CD14-positive monocyte (primary cell): Measurements from ENCODE around the gene CUL4B. TPM values are rescaled to one million over a fixed set of nuclear protein-coding genes. Genes with fewer than 3 reads are reported as not detected.

Source experiments
- DNase-seq, 3 donors: peaks; one replicate each; pipeline ENCODE4 v3.0.0-alpha.2; 2011 to 2022
- H2AFZ ChIP-seq: 2 replicates; pipeline ENCODE4 v1.6.0; 2012; ENCODE audit warnings: mild to moderate bottlenecking, low read depth, low read length, inconsistent platforms; ENCODE audit not compliant: insufficient read depth, poor library complexity, severe bottlenecking
- H3K27ac ChIP-seq, 2 donors: 1 replicate in 1 of 2; 2 replicates in 1 of 2; pipeline ENCODE4 v1.5.1; 2012 to 2013; ENCODE audit warnings: low read length in 2 of 2, control low read depth in 1 of 2, inconsistent platforms in 1 of 2, low read depth in 1 of 2, mild to moderate bottlenecking in 1 of 2
- H3K27me3 ChIP-seq, 2 donors: one replicate each; pipeline versions ENCODE4 v1.6.0 to v1.6.1; 2011 to 2013; ENCODE audit warnings: low read length in 2 of 2; ENCODE audit not compliant: control insufficient read depth in 2 of 2, insufficient read depth in 2 of 2
- H3K36me3 ChIP-seq, 2 donors: replicated peaks in 1 of 2; 1 replicate in 1 of 2; 2 replicates in 1 of 2; pipeline versions ENCODE4 v1.5.1 to v1.6.1; 2012 to 2013; ENCODE audit warnings: low read length in 2 of 2, control low read depth in 1 of 2, inconsistent platforms in 1 of 2, mild to moderate bottlenecking in 1 of 2; ENCODE audit not compliant: insufficient read depth in 2 of 2, control insufficient read depth in 1 of 2
- H3K4me1 ChIP-seq, 2 donors: 1 replicate in 1 of 2; 2 replicates in 1 of 2; pipeline versions ENCODE4 v1.5.1 to v1.6.1; 2012 to 2013; ENCODE audit warnings: low read length in 2 of 2, control low read depth in 1 of 2, inconsistent platforms in 1 of 2, mild to moderate bottlenecking in 1 of 2, moderate library complexity in 1 of 2; ENCODE audit not compliant: insufficient read depth in 2 of 2, control insufficient read depth in 1 of 2
- H3K4me2 ChIP-seq: replicated peaks from 2 replicates; pipeline ENCODE3; 2012; ENCODE audit warnings: low read length, moderate library complexity, mild to moderate bottlenecking; ENCODE audit not compliant: poor library complexity, severe bottlenecking; ENCODE audit errors: extremely low read depth
- H3K4me3 ChIP-seq, 3 experiments: fragments of 200-600 bp in 1 of 3; sonication (generic) in 1 of 3; replicated peaks in 1 of 3; 1 replicate in 2 of 3; 2 replicates in 1 of 3; pipeline ENCODE4 v1.5.1; 2011 to 2013; ENCODE audit warnings: low read length in 3 of 3, mild to moderate bottlenecking in 3 of 3, control low read depth in 2 of 3, low read depth in 2 of 3, inconsistent platforms in 1 of 3, moderate library complexity in 1 of 3
- H3K79me2 ChIP-seq: 2 replicates; pipeline ENCODE4 v1.6.0; 2012; ENCODE audit warnings: mild to moderate bottlenecking, control low read depth, inconsistent platforms, low read length, moderate library complexity; ENCODE audit not compliant: insufficient read depth
- H3K9ac ChIP-seq: 2 replicates; pipeline ENCODE4 v1.6.0; 2017; ENCODE audit warnings: low read length, mild to moderate bottlenecking; ENCODE audit not compliant: insufficient read depth, poor library complexity, severe bottlenecking
- H3K9me3 ChIP-seq, 2 donors: replicated peaks in 1 of 2; 1 replicate in 1 of 2; 2 replicates in 1 of 2; pipeline versions ENCODE4 v1.5.1 to v1.6.1; 2012 to 2013; ENCODE audit warnings: low read length in 2 of 2, control low read depth in 1 of 2; ENCODE audit not compliant: control insufficient read depth in 1 of 2, insufficient read depth in 1 of 2
- H4K20me1 ChIP-seq: 2 replicates; pipeline ENCODE4 v1.6.0; 2012; ENCODE audit warnings: mild to moderate bottlenecking, low read length, control low read depth, moderate library complexity; ENCODE audit not compliant: insufficient read depth
- H3K27ac Mint-ChIP-seq, 7 donors: one replicate each; pipeline ENCODE4 v1.8.0; 2020; ENCODE audit warnings: mild to moderate bottlenecking in 7 of 7, mixed read lengths in 7 of 7, moderate library complexity in 6 of 7, inconsistent platforms in 2 of 7
- H3K27me3 Mint-ChIP-seq, 3 donors: one replicate each; pipeline ENCODE4 v1.8.0; 2021 to 2022; ENCODE audit warnings: low read depth in 3 of 3, mild to moderate bottlenecking in 3 of 3, mixed read lengths in 3 of 3, moderate library complexity in 3 of 3, inconsistent platforms in 1 of 3
- H3K36me3 Mint-ChIP-seq, 2 donors: one replicate each; pipeline ENCODE4 v1.8.0; 2020; ENCODE audit warnings: mixed read lengths in 2 of 2, inconsistent platforms in 1 of 2, mild to moderate bottlenecking in 1 of 2
- H3K4me1 Mint-ChIP-seq: one replicate; pipeline ENCODE4 v1.8.0; 2020; ENCODE audit warnings: mild to moderate bottlenecking, mixed read lengths
- H3K4me3 Mint-ChIP-seq, 2 donors: one replicate each; pipeline ENCODE4 v1.8.0; 2020; ENCODE audit warnings: mild to moderate bottlenecking in 2 of 2, mixed read lengths in 2 of 2, moderate library complexity in 1 of 2
- H3K9me3 Mint-ChIP-seq, 7 donors: one replicate each; pipeline ENCODE4 v1.8.0; 2020 to 2022; ENCODE audit warnings: mixed read lengths in 7 of 7, mild to moderate bottlenecking in 6 of 7, moderate library complexity in 6 of 7, inconsistent platforms in 2 of 7
- WGBS: methylation state at CpG from one replicate; pipeline ENCODE4 v1.1.5; 2013; ENCODE audit warnings: missing lambda C conversion rate; ENCODE audit not compliant: insufficient coverage; 5-methylcytosine and 5-hydroxymethylcytosine counted together
- intact Hi-C, 2 donors: fragments of 100-400 bp; cut with micrococcal nuclease; formaldehyde crosslinking; loops; one replicate each; pipeline versions ENCODE4 v1.15.0 to v1.15.1; 2023
- polyA plus RNA-seq, 3 donors: library from polyadenylated mRNA; depleted of rRNA in 1 of 3; unstranded in 2 of 3; stranded (reverse) in 1 of 3; fragments of 300-500 nt in 2 of 3; fragments of >200 nt in 1 of 3; fragmentation: Illumina TruSeq in 2 of 3; gene quantifications; 1 replicate in 2 of 3; 2 replicates in 1 of 3; pipeline ENCODE4 v1.2.3, GENCODE V29; 2012 to 2021
- TF ChIP-seq, protein P1 (sequence below): fragments of 200-600 bp; IDR thresholded peaks from one replicate; pipeline ENCODE4 v1.8.0; 2022; ENCODE audit warnings: antibody characterized with exemption, mild to moderate bottlenecking

CUL4B gene
- polyA plus RNA-seq, 3 donors = 13.3 to 16.9 (median 15.6) TPM

DNA sequence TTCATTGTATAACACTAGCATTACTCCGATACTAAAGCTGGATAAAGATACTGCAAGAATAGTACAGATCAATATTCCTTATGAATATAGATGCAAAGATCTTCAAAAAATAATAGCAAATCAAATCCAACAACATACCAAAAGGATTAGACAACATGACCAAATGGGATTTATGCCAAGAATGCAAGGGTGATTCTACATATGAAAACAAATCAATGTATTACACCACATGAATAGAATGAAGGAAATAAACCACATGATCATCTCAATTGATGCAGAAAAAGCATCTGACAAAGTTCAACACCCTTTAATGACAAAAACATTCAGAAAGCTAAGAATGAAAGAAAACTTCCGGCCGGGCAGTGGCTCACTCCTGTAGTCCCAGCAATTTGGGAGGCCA, 42.8 kb downstream of the CUL4B start:
- intact Hi-C loops = no loop called here
- no peak overlapping the region for H3K4me2 ChIP-seq

DNA sequence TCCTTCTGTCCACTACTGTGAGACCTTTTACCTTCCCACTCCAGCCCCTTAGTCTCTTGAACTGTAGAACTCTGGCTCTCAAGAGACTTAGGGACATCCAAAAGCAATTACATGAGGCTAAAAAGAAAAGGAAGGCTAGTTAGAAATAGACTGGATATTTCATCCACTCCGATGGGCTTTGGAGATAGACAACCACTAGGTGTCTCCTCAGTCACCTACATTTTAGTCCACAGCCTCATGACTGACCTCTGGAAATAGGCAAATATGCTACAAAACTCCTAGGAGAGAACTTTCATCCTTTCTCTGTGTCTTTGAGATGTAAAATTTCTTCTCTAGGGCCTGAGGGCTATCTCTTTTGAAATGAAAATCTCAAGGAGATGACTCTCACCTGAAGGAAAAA, 46.5 kb downstream of the CUL4B start:
- H3K9me3 Mint-ChIP-seq = no peaks in the 10 kb centered on the region

More for the DNA sequence above, 42.8 kb downstream of the CUL4B start:
- no peak for DNase-seq
- no peaks in the 10 kb centered on the region for H3K79me2 ChIP-seq
- TF ChIP-seq, protein P1, sequence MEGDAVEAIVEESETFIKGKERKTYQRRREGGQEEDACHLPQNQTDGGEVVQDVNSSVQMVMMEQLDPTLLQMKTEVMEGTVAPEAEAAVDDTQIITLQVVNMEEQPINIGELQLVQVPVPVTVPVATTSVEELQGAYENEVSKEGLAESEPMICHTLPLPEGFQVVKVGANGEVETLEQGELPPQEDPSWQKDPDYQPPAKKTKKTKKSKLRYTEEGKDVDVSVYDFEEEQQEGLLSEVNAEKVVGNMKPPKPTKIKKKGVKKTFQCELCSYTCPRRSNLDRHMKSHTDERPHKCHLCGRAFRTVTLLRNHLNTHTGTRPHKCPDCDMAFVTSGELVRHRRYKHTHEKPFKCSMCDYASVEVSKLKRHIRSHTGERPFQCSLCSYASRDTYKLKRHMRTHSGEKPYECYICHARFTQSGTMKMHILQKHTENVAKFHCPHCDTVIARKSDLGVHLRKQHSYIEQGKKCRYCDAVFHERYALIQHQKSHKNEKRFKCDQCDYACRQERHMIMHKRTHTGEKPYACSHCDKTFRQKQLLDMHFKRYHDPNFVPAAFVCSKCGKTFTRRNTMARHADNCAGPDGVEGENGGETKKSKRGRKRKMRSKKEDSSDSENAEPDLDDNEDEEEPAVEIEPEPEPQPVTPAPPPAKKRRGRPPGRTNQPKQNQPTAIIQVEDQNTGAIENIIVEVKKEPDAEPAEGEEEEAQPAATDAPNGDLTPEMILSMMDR = no peak
- H3K4me3 ChIP-seq = no peak overlapping the region
- WGBS = no CpG with 5 or more reads among the region's 3 CpGs
- no peaks in the 10 kb centered on the region for H3K4me1 ChIP-seq
- no peak overlapping the region for H3K9ac ChIP-seq
- peaks cover 0 to 4% (median 0%) of the 10 kb centered on the region in 7 donors for H3K9me3 Mint-ChIP-seq
- no peaks in the 10 kb centered on the region for H3K36me3 ChIP-seq
- H3K27ac Mint-ChIP-seq = no peak overlapping the region
- H4K20me1 ChIP-seq = no peaks in the 10 kb centered on the region
- peaks cover 0 to 7% of the 10 kb centered on the region in 2 donors for H3K36me3 Mint-ChIP-seq
- no peak overlapping the region for H2AFZ ChIP-seq
- no peak overlapping the region for H3K27ac ChIP-seq
- peaks cover 0 to 5% (median 1%) of the 10 kb centered on the region in 3 donors for H3K27me3 Mint-ChIP-seq
- no peaks in the 10 kb centered on the region for H3K27me3 ChIP-seq
- no peaks in the 10 kb centered on the region for H3K9me3 ChIP-seq
- H3K4me1 Mint-ChIP-seq = no peaks in the 10 kb centered on the region
- no peak overlapping the region for H3K4me3 Mint-ChIP-seq

More for the DNA sequence above, 46.5 kb downstream of the CUL4B start:
- H3K4me3 ChIP-seq = no peak overlapping the region
- WGBS = no CpG with 5 or more reads among the region's 1 CpG
- H3K4me3 Mint-ChIP-seq = no peak overlapping the region
- peaks cover 0 to 3% of the 10 kb centered on the region in 2 donors for H3K36me3 Mint-ChIP-seq
- H3K4me2 ChIP-seq = no peak overlapping the region
- TF ChIP-seq, protein P1 = no peak
- no peaks in the 10 kb centered on the region for H3K27me3 ChIP-seq
- intact Hi-C loops = no loop called here
- H3K27me3 Mint-ChIP-seq = peaks cover 0 to 12% (median 1%) of the 10 kb centered on the region in 3 donors
- no peaks in the 10 kb centered on the region for H3K4me1 Mint-ChIP-seq
- no peak overlapping the region for H3K27ac Mint-ChIP-seq
- no peaks in the 10 kb centered on the region for H3K9me3 ChIP-seq
- H4K20me1 ChIP-seq = no peaks in the 10 kb centered on the region
- no peak overlapping the region for H3K9ac ChIP-seq
- H3K36me3 ChIP-seq = no peaks in the 10 kb centered on the region
- H2AFZ ChIP-seq = no peak overlapping the region
- no peak for DNase-seq
- H3K4me1 ChIP-seq = no peaks in the 10 kb centered on the region
- no peaks in the 10 kb centered on the region for H3K79me2 ChIP-seq
- H3K27ac ChIP-seq = no peak overlapping the region
